ENCODE measurements around the gene IQSEC1. TPM values are rescaled to one million over a fixed set of nuclear protein-coding genes. Genes with fewer than 3 reads are reported as not detected.

Gene IQSEC1
- total RNA-seq, 3 donors from 2014 or later: 19.8 to 42.2 (median 21.9) TPM

- no peak for DNase-seq
- intact Hi-C loops (cut with DNase I, micrococcal nuclease): no loop called here
These were observed 110.9 kb downstream of the IQSEC1 start for GRCh38 chr3:12962292-12962691.

GRCh38 chr3:12961697-12962036, 111.6 kb downstream of the IQSEC1 start:
- no peak overlapping the region for H3K4me3 ChIP-seq
- TF ChIP-seq, protein P1, sequence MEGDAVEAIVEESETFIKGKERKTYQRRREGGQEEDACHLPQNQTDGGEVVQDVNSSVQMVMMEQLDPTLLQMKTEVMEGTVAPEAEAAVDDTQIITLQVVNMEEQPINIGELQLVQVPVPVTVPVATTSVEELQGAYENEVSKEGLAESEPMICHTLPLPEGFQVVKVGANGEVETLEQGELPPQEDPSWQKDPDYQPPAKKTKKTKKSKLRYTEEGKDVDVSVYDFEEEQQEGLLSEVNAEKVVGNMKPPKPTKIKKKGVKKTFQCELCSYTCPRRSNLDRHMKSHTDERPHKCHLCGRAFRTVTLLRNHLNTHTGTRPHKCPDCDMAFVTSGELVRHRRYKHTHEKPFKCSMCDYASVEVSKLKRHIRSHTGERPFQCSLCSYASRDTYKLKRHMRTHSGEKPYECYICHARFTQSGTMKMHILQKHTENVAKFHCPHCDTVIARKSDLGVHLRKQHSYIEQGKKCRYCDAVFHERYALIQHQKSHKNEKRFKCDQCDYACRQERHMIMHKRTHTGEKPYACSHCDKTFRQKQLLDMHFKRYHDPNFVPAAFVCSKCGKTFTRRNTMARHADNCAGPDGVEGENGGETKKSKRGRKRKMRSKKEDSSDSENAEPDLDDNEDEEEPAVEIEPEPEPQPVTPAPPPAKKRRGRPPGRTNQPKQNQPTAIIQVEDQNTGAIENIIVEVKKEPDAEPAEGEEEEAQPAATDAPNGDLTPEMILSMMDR (IDR thresholded peaks at IDR 0.05): no peak
- intact Hi-C loops (cut with DNase I, micrococcal nuclease): no loop called here
- DNase-seq: no peak
- no peak for ATAC-seq
- peaks cover 38% of the 10 kb centered on the region for H3K4me1 ChIP-seq (ENCODE audit: low read depth)
- H3K36me3 ChIP-seq (ENCODE audit: low read depth): no peaks in the 10 kb centered on the region
- no peaks in the 10 kb centered on the region for H3K9me3 ChIP-seq

More at GRCh38 chr3:12962292-12962691, 110.9 kb downstream of the IQSEC1 start:
- H3K9me3 ChIP-seq: no peaks in the 10 kb centered on the region
- TF ChIP-seq, protein P1 (IDR thresholded peaks at IDR 0.05): no peak
- peaks cover 40% of the 10 kb centered on the region for H3K4me1 ChIP-seq (ENCODE audit: low read depth)
- no peak overlapping the region for H3K4me3 ChIP-seq
- no peaks in the 10 kb centered on the region for H3K36me3 ChIP-seq (ENCODE audit: low read depth)
- ATAC-seq: no peak

DNA sequence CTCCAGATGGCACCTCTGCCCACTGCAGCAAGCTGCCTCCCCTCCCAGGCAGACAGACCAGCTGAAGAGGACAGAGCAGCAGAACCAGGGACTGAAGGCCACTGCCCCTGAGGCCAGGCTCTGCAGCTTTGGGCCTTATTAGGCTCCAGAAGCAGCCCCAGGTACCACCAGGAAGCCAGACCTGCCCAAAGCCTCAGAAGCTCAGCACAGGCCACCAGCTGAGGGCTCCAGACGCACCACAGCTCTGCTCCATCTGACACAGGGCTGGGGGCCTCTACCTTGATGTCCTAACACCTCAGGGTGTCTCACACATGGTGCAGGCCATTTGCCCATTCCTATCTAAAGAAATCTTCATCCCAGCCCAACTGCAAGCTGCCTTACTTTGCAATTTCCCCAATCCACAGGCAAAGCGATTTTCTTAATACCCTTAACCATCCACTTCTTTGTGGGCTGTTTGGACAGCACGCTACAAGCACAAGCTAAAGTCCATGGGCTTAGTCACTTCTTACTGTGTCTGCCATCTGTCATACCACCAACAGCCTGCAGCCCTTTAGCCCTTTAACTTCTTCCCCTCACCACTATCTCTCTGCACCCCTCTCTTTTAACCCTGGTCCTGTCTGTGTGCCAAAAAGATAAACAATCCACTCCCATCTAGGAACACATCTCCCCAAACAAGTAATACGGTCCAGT, 112.1 kb downstream of the IQSEC1 start:
- Histone ChIP-seq H3K4me3 (no peak overlapping the region), H3K36me3 (ENCODE audit: low read depth) (no peaks in the 10 kb centered on the region), H3K9me3 (no peaks in the 10 kb centered on the region), H3K4me1 (ENCODE audit: low read depth) (peaks cover 32% of the 10 kb centered on the region)
- DNase-seq (peak in 1 of 3 donors; percentile 47), ATAC-seq (peak; percentile 23)
- TF ChIP-seq, protein P1 (IDR thresholded peaks at IDR 0.05): no peak
- intact Hi-C loops (cut with DNase I, micrococcal nuclease): no loop called here

DNA sequence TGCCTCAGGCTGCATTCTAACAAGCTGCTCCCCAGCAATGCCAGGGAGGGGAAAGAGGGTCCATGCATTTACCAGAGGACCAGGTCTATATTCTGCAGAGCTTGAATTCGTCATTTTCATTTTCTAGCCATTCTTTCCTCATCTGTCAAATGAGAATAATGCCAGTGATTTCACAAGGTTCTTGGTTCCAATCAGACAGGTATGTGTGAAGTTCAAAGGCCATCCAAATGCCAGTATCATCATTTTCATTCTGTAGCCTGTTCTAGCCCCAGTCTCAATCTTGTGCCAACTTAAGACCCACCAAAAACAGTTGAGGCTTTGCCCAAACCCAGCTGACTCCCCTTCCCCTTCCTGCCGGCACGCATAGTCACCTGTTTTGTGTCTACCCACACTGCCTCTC, 112.7 kb downstream of the IQSEC1 start:
- Histone ChIP-seq H3K9me3 (no peaks in the 10 kb centered on the region), H3K4me1 (ENCODE audit: low read depth) (peaks cover 26% of the 10 kb centered on the region), H3K4me3 (no peak overlapping the region), H3K36me3 (ENCODE audit: low read depth) (no peaks in the 10 kb centered on the region)
- intact Hi-C loops (cut with DNase I, micrococcal nuclease): no loop called here
- peak in 1 of 3 donors; percentile 33 for DNase-seq
- ATAC-seq: no peak
- TF ChIP-seq, protein P1 (IDR thresholded peaks at IDR 0.05): no peak

DNA sequence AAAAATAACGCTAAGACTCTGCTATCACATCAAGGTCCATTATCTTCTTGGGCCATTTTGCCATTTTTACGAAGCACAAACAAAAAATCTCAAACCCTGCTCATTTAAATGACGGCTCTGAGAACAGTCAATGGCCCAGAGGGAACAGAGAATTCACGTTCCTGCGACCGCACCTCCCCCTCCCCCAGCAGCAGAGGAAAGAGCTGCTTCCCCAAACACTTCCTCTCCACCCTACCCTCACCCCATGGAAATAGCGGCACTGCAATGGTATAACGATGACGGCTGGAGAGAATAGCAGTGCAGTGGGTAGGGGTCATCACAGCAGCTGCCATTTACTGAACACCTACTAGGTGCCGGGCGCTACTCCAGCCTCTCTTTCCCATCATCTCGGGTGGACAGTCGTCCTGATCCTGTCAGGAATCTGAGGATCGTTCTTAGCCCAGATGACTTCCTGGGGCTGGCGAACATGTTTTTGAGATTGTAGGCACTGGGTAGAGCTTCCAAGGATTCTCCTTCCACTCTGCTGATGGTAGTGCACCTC, 113.3 kb downstream of the IQSEC1 start:
- intact Hi-C loops (cut with DNase I, micrococcal nuclease): no loop called here
- TF ChIP-seq, protein P1 (IDR thresholded peaks at IDR 0.05): no peak
- no peaks in the 10 kb centered on the region for H3K9me3 ChIP-seq
- H3K36me3 ChIP-seq (ENCODE audit: low read depth): no peaks in the 10 kb centered on the region
- DNase-seq (peak in 2 of 3 donors; percentile 37 to 62), ATAC-seq (no peak)
- H3K4me3 ChIP-seq: no peak overlapping the region
- peaks cover 21% of the 10 kb centered on the region for H3K4me1 ChIP-seq (ENCODE audit: low read depth)
